Measurements from ENCODE around the gene GALNT18. TPM values are rescaled to one million over a fixed set of nuclear protein-coding genes. Genes with fewer than 3 reads are reported as not detected.

Gene GALNT18
- polyA plus RNA-seq, 12 donors, result 7.0 to 14.2 (median 10.0) TPM; not detected in 1

DNA sequence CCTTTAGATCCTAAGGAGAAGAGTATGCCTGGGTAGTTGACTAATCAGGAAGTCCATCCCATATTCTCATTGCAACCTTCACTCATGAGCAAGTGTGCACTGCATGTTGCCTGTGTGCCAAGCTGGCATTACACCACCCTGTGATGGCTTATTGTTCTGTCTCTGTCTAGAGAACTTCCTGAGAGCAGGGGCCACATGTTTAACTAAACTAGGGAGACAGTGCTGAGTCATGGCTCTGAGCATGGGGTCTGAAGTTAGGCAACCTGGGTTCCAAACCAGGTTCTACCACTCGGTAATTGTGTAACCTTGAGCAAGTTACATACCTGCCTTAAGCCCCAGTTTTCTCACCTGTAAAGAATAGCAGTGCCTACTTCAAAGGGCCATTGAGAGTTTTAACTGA, 308.4 kb downstream of the GALNT18 start:
- DNase-seq, result no peak

DNA sequence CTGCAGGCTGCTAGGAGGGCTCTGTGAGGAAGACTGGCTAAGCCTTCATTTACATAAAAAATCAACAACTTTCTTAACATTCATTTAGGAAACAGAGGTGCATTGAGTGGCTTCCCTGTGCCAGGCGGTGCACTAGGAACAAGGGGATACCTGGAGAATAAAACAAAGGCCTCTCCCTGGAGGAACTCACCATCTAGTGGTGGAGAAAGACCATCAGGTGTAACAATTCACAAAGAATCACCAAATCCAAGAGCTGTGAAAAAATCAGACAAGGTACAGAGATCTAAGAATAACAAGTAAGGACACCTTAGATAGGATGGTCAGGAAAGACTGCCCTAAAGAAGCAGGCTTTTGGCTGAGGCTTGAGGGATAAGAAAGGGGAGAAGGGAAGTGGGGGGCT, 309.1 kb downstream of the GALNT18 start:
- no peak for DNase-seq

DNA sequence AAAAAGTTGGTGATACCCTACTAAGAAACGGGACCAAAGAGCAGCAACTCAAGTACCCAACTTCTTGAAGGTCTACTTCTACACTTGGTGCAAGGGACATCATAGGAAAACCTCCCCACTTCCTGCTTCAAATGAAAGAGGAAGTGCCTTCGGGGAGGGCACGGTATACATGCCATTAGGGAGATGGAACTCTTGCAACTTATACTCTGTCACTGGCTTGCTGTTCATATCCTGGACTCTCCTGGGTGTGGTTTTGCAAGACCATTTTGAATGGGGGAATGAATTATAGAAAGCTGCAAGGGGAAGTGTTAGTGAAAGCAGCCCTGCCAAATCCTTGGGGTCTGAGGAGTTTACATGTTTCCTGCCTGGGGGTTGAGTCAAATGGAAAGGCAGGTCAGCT, 310.6 kb downstream of the GALNT18 start:
- no peak for DNase-seq

DNA sequence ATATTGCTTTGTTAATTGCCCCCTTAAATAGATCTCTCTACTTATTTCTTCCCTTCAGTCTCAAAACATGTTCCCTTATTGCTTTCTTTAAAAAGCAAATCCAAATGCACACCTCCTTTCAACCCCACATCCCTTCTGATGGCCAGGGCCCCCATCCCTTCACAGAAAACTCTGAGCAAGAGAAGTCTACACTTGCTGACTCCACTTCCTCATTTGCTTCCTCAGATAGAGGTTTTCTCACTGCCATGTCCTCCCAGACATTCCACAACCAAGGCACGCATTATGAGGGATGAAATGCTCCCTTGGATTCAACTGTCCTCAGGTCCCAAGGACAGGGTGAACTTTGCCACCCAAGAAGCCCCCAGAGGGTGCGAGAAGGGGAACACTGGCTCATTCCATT, 311.9 kb downstream of the GALNT18 start:
- DNase-seq, result no peak

DNA sequence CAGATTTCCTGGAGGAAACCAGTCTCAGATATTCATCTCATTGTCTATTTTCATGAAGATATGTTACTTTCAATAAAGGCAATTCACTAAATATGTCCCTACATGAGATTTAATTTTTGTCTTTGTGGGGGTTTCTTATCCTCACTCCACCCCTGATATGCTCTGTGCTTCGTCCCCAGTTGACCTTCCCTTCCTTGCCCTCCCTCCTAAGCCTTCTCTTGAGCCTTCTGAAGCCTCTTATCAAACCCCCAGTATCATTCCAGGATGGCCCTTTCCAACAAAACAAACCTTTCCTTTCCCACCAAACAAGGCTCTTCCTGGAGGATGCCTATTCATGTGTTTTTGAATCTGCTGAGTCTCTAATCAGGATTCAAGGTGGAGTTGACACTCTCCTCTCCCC, 313.6 kb downstream of the GALNT18 start:
- DNase-seq, result no peak

DNA sequence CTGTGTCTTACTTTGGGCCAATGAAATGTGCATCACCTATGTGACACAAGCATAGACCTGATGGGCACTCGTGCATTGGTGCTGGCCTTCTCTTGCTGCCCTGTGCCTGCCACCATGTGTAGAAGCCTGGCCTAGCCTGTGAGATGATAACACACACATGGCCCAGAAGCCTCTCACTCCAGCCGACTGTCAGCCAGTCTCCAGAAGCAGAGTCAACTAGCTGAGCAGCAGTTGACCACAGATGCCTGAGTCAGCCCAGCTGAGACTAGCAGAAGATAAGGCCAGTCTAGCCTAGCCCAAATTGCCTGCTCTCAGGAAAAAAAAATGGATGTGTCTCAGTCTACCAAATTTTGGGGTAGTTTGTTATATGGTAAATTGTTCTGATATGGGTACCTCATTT, 314.9 kb downstream of the GALNT18 start:
- no peak for DNase-seq

DNA sequence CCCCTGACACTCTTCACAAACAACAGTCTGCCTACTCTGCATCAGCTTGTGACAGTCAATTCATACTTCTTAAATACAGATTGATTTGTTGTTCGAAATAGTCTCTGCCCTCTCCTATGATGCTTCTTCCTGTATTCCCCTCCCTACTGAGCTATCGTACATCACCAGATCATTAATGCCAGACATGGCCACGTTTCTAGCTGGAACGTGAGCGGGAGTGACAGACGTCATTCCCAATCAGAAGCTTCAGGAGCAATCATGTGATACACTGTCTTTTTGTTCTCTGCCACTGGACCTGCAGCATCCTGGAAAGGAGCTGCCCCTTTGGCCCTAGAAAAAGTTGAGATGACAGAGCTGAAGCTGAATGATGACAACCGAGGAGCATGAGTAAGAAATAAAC, 317.3 kb downstream of the GALNT18 start:
- no peak for DNase-seq

DNA sequence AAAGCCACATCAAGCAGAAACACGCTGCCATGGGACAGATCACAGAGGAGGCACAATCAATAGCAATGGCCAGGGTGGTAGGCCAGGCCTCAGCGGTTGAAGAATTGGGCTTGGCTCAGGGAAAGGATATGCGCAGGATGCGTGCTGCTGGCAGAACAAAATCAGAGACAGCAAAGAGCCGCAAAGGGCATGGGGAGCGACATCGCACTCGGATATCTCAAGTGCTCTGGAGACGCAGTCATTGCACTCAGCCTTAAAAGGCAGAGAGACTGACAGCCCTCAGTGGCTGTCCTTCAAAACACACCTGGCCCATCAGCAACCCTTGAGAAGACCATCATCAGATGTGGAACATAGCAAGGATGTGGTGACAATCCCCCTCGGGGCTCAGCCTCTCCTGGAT, 319.2 kb downstream of the GALNT18 start:
- DNase-seq, result no peak

DNA sequence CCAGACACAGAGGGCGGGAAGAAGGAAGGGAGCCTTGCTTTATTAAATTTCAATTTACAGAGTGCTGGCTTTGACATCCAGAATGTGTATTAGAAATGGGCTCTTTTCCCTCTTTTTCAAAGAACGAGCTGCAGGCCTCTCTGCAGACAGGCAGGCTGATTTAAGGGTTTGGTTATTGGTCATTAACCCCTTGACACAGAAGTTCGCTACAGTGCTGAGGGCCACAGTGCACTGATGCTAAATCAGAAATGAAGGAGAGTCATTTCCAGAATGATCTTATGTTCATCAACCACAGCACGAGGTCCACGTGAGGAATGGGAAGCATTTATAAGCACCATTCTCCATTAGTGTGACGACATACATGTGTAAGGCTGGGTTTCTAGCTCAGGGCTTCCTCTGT, 320.6 kb downstream of the GALNT18 start:
- no peak for DNase-seq

DNA sequence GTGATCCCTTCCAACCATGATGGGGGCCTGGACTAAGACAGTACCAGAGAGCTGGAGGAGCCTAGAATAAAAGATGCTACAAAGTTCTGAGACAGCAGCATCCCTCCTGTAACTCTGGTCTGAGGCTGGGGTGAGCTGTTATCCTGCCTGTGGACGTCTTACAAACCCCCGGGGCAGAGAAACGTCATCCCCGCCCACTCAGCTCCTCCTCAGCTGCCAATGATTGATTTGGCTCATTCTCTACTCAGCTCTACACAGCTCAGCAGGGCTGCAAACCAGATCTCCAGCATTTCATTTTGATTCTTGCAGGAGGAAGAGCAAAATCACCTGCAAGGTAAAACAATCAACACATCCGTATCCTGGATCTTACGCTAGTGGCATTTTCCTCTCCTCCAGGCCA, 324.2 kb downstream of the GALNT18 start:
- DNase-seq, result no peak

DNA sequence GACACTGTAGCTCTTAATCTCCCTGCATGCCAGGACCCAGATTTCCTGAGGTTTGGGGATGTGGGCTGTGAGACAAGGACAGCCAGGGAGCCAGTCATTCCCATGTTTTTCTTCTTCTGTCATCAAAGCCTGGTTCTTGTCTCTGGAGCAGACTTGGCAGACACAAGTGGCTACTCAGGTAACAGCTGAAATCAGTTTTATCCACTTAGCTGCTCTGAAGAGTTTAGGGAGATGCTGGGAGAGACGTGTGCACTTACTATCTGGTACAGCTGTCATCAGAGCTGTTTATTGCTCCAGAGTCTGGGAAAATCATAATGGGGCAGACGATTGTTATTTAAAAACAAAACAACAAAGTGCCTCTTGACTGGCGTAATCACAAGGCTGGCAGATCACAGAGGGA, 325.4 kb downstream of the GALNT18 start:
- DNase-seq, result no peak

DNA sequence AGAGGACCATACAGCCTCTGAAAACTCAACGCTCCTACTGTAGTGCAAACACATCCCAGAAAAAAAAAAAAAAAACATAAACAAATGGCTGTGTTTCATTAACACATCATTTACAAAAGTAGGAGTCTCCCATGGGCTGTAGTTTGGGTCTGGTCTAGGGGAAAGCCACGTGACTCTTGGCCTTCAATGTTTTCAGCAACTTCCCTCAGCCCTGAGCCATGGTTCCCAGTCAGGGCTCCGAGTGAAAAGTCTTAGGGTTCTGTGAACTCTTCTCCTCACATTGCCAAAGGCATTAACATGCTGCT, 327.3 kb downstream of the GALNT18 start:
- no peak for DNase-seq

DNA sequence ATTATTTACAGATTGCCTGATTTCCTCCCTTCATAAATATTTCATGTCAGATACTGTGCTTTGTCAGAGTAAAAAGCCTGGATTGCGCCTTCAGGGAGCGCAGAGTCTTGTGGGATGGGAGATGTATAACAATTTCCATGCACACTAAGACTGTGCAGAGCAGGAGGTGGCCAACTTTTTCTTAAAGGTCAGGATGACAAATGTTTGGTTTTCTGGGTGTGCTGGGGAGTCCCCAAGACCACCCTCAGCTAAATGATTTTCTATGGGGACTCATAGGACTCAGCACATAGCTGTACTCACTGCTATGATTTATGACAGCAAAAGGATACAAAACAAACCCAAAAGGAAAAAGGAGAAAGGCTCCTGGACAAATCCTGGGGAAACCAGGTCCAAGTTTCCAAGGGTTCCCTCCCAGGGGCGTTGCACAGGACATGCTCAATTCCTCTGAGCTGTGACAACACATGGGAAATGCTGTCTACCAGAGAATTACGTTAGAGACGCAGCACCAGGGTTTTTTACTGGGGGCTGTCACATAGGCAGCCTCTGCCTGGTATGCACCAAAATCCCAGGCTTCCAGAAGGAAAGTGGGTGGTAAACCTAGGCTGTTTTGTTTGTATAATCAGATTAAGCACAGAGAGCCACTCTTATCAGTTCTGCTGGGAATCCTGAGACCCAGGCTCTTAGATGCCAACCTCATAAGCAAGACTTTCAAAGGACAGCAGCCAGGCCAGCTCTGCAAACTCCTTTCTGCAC, 327.8 kb downstream of the GALNT18 start:
- DNase-seq, result no peak

DNA sequence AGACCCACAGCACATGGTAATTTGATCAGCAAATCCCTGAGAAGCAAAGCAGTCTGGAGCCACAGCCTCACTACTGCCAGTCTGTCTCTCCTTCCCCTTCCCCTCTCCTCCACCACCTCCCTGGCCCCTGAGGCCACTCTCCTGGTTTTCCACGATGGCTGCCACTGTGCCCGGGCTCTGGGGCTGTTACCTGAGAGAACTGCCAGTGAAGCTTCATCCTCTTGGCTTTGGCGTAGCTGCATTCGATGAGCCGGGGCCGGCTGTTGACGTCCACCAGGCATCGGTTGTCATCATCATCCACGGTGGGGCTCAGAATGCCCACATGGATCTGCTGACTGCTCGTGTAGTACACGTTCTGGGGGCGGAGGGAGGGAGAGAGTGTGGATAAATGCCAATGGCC, 329.0 kb downstream of the GALNT18 start:
- no peak for DNase-seq

DNA sequence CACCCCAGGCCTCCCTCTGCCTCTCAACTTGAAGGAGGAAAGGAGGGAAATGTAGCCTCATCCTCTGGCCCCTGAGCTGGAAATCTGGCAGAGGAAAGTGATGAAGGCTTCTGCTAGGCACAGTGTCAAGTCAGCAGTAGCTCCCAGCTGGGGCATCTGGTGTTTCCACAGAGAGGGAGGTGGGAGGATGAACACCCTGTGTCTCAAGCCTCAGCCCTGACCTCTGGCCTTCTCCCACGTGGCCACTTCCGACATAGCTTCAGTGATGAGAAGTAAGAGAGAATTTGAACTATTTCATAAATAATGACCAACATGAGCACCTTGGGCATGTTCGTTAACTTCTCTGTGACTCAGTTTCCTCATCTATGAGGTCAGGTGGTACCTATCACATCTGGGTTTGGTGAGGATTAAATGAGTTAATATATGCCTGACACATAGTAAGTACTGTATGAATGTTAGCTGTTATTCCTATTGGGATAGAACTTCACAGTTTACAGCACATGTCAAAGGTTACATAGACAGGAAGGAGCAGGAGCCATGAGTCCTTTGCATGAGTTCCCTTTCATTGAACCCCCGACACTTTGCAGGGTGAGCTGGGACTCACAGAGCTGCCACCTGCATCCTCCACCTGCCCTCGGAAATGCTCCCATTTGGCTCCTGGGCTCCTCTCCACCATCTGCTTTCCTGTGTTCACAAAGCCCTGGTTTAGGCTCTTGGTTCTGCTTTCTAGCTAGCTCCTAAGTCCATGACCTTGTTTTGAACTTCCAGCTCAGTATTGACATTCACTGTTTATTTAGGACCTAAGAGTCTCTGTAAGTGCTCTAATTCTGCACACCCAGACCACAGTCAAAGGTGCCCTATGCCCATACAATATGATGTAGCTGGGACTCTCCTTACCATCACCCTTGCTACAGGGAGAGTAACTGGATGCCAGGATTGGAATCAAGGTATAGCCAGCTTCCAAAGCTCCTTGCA, 330.5 kb downstream of the GALNT18 start:
- no peak for DNase-seq

DNA sequence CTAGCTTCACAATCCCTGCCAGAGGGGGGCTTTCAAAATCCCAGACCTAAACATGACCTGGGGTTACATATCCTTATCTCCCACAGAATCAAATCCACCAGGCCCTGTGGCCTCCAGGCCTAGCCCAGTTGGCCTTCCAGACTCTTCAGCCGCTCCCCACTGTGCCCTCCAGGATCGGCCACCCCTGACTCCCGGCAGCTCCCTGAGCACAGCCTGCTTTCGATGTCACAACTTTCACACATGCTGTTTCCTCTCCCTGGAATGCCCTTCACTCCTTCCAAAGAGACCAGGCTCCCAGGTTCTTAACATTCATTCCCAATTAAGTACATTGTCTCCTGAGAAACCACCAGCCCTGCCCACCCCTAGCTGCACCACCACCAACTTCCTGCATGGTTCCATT, 331.5 kb downstream of the GALNT18 start:
- no peak for DNase-seq

DNA sequence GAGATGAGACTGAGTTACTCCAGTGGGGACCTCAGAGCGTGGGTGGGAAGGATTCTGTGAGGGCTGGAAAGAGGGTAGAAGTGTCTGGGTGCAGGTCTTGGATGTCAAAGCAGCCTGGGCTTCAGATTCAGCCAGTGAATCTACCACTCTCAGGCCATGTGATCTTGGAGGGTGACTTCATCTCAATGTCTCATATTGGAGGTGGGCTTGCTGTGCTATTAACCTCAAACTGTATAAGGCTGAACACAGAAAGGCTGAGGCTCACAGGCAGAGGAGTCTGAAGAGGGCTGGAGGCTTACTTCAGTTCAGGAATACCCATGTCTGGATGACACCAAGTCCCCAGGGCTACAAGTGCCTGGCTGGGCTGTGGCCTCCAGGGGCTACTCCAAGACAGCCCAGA, 332.1 kb downstream of the GALNT18 start:
- DNase-seq, result no peak

DNA sequence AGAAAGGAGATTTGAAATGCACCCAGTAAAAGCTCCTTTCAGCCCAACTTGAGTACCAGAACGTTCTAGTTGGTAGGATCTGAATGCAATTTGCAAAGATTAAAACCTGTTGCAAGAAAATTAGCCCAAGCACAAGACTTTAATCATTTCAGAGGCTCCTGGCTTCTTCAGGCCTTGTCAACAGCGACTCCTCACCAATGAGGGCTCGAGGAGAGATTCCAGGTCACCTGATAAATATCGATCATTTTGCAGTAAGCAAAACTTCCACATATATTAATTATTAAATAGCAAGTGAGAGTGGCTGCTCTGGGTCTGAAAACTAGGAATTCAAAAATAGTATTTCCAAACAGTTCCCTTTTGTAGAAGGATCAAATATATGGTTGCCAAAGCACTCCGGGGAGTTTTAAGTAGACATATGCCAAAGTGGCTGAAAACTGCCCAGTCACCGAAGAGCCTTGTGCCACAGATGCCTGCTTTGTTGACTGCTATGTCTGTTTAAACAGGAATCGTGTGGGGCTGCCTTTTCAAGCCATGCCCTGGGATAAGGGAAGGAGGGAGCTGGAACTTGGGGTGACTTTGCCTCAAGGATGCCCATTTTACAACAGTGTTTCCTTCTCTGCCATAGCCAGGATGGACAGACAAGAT, 332.7 kb downstream of the GALNT18 start:
- no peak for DNase-seq

DNA sequence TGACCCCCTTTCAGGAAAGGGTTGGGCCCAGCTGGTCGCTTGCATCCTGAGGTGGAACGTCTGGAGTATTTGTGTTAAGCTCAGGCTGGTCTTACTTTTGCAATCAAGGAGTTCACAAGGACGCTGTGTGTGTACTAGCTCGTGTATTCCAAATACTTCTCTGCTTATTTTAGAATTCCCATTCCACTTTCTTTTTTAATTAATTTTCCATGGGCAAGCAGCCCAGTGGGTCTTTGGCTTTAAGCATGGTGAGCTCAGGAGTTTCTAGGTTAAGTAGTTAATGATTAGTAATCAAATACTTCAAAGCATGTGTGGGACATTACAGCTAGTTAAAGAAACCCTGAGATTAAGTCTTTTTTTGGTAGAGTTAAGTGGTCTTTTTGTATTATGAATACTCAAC, 337.3 kb downstream of the GALNT18 start:
- DNase-seq, result no peak

DNA sequence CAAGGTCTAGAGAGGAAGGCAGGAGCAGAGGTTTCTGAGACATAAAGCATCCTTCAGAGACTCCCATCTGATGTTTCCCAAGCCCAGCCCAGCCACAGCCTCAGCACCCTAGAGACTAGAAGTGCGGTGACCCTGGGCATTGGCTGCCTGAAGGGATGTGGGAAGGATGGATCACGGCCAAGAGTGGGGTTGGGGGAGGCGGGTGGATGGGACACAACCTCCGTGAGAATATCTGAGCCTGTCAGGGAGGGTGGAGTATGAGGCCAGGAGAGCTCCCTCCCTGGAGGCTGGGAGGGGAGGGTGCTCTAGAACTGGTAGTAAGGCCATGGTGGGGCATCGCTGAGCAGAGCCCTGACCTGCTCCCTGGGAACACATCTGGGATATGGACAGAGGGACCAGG, 340.2 kb downstream of the GALNT18 start:
- DNase-seq, result no peak

DNA sequence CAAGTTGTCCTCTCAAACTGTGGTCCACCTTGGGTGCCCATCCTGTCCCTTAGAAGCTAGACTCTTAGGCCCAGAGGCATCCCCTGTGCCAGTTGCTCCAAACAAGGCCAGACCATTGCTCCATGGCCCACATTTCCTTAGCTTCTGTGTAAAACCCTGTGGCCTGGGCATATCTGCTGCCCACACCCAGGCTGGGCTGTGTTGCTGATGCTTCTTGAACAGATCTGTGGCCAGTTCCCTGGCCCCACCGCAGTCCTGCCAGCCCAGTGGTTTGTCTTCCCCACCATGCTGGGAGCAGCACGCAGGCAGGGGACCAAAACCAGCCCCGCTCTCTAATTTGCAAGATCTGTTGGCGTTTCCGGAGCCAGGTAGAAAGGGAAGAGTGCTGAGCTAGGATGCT, 341.0 kb downstream of the GALNT18 start:
- DNase-seq, result no peak

DNA sequence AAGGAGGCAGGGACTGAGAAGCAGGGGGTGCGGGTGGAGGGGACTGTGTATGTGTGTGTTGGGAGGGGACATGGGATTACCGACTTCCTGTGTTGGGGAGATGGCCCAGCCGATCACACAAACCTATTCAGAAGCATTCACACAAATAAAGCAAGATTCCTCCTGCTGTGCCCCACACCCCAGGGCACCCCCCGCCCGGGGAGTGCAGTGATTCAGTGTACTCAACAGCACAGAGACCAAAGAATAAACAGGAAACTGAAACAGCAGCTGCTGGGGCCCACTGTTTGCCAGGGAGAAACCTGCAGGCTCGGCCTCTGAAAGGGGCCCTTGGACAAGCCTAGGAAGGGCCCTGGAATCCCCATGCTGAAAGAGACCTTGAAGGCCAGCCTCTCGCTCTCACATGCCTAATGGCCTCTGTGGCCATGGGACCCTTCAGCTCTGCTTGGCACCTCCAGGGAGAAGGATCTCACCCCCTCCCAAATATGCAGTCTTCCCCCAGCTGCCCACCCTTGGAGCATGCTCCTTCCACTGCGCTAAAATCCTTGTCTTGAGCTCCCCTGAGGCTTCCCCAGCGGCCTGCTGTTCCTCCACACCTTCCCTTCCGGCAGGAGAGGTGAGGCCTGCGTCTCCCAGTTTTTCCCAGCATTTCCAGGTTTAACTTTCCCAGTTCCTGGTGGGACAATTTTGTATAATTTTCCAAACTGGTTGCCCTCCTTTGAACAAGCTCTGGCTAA, 341.7 kb downstream of the GALNT18 start:
- DNase-seq, result no peak

Measured in muscle of arm (tissue), 12 donors.